Astrocyte of the cerebellum (primary cell): Measurements from ENCODE around the gene MAP3K14.

Experiments used
- DNase-seq: peaks from one replicate; pipeline ENCODE4 v3.0.0-alpha.2; 2011; ENCODE audit warnings: low read depth
- H3K4me3 ChIP-seq: 2 replicates; pipeline ENCODE4 v1.5.1; 2011; ENCODE audit warnings: mild to moderate bottlenecking, low read depth, low read length, moderate library complexity
- in situ Hi-C: cut with HindIII; loops from 2 replicates; pipeline ENCODE4 v1.10.0; 2017; ENCODE audit warnings: low sequenced_read_pairs
- TF ChIP-seq, protein P1 (sequence below): IDR thresholded peaks from 2 replicates; pipeline ENCODE4 v1.5.1; 2012; ENCODE audit warnings: low read length, low read depth, moderate library complexity, mild to moderate bottlenecking; ENCODE audit errors: missing control alignments

Gene MAP3K14

DNA sequence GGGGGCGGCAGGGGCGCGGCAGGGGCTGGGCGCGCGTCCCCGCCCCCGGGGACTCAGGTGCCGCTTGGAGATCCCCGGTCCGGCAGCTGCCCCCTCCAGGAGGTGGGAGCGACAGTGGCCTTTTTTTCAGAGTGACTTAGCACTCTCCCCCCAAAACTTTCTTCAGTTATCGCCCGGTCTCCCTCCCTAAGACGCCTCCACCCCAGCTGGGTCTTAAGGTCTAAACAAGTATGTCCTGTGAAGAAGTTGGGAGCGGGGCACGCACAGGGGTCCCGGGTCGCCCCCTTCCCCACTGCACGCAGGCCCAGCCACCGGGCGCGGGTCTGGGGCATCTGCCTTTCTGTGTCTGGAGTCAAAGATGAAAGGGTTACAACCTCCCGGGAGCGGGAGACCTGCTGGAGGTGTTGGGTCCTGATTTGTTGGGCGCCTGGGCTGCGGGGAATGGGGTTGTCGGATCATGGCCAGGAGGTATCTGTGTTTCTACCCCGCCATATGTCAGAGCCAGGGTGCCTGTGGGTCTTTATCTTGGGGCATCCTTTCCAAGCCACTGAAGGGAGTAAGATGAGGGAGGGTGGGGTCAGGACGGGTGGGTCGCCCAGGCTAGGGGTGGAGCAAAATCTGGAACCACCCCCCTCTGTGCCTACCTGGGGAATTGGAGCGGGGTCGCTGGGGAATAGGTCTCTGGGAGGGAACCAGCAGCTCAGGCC lies 94.4 kb downstream of the MAP3K14 start:
- DNase-seq, result no peak
- in situ Hi-C loops, result loop anchor here (25.0 kb wide), 1 partner anchor 640 kb away; no protein-coding TSS in a partner anchor
- peak overlapping the region; percentile 7 for H3K4me3 ChIP-seq
- TF ChIP-seq, protein P1, sequence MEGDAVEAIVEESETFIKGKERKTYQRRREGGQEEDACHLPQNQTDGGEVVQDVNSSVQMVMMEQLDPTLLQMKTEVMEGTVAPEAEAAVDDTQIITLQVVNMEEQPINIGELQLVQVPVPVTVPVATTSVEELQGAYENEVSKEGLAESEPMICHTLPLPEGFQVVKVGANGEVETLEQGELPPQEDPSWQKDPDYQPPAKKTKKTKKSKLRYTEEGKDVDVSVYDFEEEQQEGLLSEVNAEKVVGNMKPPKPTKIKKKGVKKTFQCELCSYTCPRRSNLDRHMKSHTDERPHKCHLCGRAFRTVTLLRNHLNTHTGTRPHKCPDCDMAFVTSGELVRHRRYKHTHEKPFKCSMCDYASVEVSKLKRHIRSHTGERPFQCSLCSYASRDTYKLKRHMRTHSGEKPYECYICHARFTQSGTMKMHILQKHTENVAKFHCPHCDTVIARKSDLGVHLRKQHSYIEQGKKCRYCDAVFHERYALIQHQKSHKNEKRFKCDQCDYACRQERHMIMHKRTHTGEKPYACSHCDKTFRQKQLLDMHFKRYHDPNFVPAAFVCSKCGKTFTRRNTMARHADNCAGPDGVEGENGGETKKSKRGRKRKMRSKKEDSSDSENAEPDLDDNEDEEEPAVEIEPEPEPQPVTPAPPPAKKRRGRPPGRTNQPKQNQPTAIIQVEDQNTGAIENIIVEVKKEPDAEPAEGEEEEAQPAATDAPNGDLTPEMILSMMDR, result no peak

GRCh38 chr17:45222014-45222288 lies 94.9 kb downstream of the MAP3K14 start:
- in situ Hi-C loops, result loop anchor here (25.0 kb wide), 1 partner anchor 640 kb away; no protein-coding TSS in a partner anchor
- no peak for DNase-seq
- peak overlapping the region; percentile 31 for H3K4me3 ChIP-seq
- TF ChIP-seq, protein P1, result no peak

DNA sequence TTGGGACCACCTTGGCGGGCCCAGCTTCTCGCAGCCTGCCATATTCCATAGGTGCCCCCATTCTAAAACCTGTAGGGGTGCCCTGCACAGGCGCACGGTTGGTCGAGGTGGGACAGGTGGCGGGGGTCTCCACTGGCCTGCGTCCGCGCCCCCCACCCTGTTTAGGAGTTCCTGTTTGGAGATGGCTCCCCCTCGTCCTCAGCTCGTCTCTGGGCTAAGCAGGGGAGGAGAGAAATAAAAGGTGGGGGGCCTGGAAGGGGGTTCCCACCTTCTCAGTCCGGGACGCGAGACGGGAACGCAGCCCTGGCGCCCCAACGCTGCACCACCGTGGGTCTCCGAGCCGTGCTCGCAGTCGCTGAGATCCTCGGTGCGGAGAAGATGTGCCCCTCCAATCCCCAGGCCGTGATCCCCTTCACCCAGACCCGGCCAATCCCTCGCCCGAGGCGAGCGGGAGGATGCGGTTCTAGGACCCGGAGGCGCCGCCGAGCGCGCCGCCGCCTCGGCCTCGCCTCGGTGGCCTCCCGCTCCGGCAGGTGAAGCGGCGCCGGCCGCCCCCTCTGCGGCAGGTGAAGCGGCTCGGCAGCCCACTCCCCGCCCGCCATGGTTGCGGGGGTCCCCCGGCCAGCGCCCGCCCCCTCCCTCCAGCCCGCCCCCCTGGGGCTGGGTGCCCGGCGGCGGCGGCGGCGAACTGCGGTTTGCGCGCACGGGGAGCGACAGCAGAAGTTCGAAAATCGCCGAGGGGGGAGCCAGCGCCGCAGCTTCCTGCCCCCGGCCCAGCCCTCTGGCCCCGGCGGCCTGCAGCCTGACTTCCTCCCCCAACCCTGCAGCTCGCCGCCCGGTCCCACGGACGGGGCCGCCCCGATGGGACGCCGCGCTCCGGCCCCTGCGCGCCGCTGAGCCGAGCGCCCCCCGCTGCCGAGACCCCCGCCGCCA lies 95.5 kb downstream of the MAP3K14 start, which contains the start of gene FMNL1:
FMNL1 (plus strand) TSS at position 805 of the 933 bp plus-strand sequence. CDS start 240 bp downstream, outside the sequence.
- in situ Hi-C loops, result loop anchor here (25.0 kb wide), 1 partner anchor 641 kb away; no protein-coding TSS in a partner anchor
- DNase-seq, result no peak
- H3K4me3 ChIP-seq, result peak within 1 kb of the TSS; percentile 31
- TF ChIP-seq, protein P1, result no peak

- in situ Hi-C loops, result loop anchor here (25.0 kb wide), 1 partner anchor 642 kb away; no protein-coding TSS in a partner anchor
- no peak overlapping the region for H3K4me3 ChIP-seq
- TF ChIP-seq, protein P1, result no peak
- no peak for DNase-seq
These were observed 96.7 kb downstream of the MAP3K14 start for GRCh38 chr17:45220079-45220478.

DNA sequence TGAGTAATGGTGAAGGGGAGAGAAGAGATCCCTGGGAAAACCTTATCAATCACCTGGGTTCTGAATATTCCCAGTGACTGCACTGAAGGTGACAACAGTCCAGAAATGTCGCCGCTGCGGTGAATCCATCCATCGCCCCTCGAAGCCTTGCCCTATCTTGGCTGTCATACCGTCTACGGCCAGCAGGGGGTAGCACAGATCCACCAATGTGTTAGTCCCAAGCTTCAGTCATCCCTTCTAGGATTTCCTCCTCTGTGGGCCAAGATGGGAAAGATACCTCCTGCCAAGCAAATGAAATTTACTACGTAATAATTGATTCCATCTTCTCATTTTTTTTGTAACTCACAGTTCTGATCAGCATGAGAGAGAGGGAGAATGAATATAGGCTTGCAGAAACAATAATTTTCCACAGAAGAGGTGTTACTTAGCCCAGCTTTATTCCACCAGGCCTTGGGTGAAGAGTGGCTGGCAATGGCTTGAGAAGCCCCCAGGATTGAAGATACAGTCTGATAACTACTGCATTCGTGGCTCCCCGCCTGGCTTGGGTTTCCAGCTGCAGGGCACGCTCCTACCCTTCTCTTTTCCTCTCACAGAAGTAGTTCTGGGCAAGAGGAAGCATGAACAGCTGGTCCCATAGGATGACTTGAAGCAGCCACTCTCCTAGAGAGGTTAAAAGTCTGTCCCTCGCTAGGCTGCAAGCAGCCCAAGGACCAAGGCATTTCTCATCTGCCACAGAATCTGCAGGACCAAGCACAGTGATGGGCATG lies 97.7 kb downstream of the MAP3K14 start:
- in situ Hi-C loops, result loop anchor here (25.0 kb wide), 1 partner anchor 643 kb away; no protein-coding TSS in a partner anchor
- peak; percentile 68 for DNase-seq
- TF ChIP-seq, protein P1, result peak; percentile 89
- H3K4me3 ChIP-seq, result no peak overlapping the region
